Gastroesophageal sphincter (tissue), 4 donors: ENCODE data around the gene RC3H2. TPM values are rescaled to one million over a fixed set of nuclear protein-coding genes. Genes with fewer than 3 reads are reported as not detected.
A peak's percentile ranks its signal among the peaks of the same experiment; 100 is the strongest.

Experiments used
- ATAC-seq: fragments of 150-250 bp; one replicate; pipeline ENCODE4 v1.9.1; 2016; ENCODE audit warnings: mild to moderate bottlenecking, moderate library complexity
- H3K27ac ChIP-seq, 4 donors: fragments of 200-600 bp; sonication (generic) in 3 of 4; 1 replicate in 3 of 4; 2 replicates in 1 of 4; pipeline ENCODE4 v1.5.1; 2016 to 2019
- H3K27me3 ChIP-seq: fragments of 200-600 bp; sonication (generic); one replicate; pipeline ENCODE4 v1.5.1; 2019
- H3K36me3 ChIP-seq, 2 donors: fragments of 200-600 bp; sonication (generic); one replicate each; pipeline ENCODE4 v1.5.1; 2019; ENCODE audit warnings: control low read depth in 1 of 2
- H3K4me1 ChIP-seq, 3 donors: fragments of 200-600 bp; sonication (generic); 1 replicate in 2 of 3; 2 replicates in 1 of 3; pipeline ENCODE4 v1.5.1; 2016 to 2019; ENCODE audit warnings: control low read depth in 2 of 3
- H3K4me3 ChIP-seq, 2 donors: fragments of 200-600 bp; sonication (generic); one replicate each; pipeline ENCODE4 v1.5.1; 2019; ENCODE audit warnings: mild to moderate bottlenecking in 1 of 2, moderate library complexity in 1 of 2
- H3K9me3 ChIP-seq, 3 donors: fragments of 200-600 bp; sonication (generic); one replicate each; pipeline ENCODE4 v1.5.1; 2017 to 2019; ENCODE audit warnings: control low read depth in 2 of 3
- EP300 ChIP-seq: sonication (generic); formaldehyde crosslinking; IDR thresholded peaks from one replicate; pipeline ENCODE4 v1.6.1; 2017; ENCODE audit warnings: antibody characterized with exemption, mild to moderate bottlenecking
- POLR2A ChIP-seq, 2 donors: fragments of 450-650 bp; IDR thresholded peaks; one replicate each; pipeline ENCODE4 v1.6.1; 2017; ENCODE audit warnings: antibody characterized with exemption in 2 of 2, mild to moderate bottlenecking in 2 of 2, moderate library complexity in 1 of 2
- POLR2AphosphoS5 ChIP-seq: sonication (generic); formaldehyde crosslinking; IDR thresholded peaks from one replicate; pipeline ENCODE4 v1.6.1; 2017; ENCODE audit warnings: antibody characterized with exemption
- WGBS, 2 donors: methylation state at CpG; one replicate each; pipeline ENCODE4 v1.1.5; 2018; ENCODE audit warnings: low coverage in 1 of 2; 5-methylcytosine and 5-hydroxymethylcytosine counted together
- total RNA-seq, 4 donors: library from RNA; depleted of rRNA; stranded (reverse); fragments of >200 nt; gene quantifications; one replicate each; pipeline ENCODE4 v1.1.0, GENCODE V29; 2016
- TF ChIP-seq, protein P1 (sequence below), 4 experiments: fragments of 200-600 bp in 2 of 4; fragments of 450-650 bp in 2 of 4; sonication (generic) in 1 of 4; IDR thresholded peaks; one replicate each; pipeline ENCODE4 v1.5.1; 2017 to 2019; ENCODE audit warnings: antibody characterized with exemption in 4 of 4, mild to moderate bottlenecking in 2 of 4, moderate library complexity in 2 of 4

Gene RC3H2
- total RNA-seq, 4 donors from 2014 or later = 50.6 to 70.7 (median 68.7) TPM

GRCh38 chr9:122949696-122950095, 44.5 kb upstream of the RC3H2 start:
- no peak for TF ChIP-seq POLR2AphosphoS5
- no peak for TF ChIP-seq POLR2A (IDR thresholded peaks at IDR 0.05)
- TF ChIP-seq, protein P1, sequence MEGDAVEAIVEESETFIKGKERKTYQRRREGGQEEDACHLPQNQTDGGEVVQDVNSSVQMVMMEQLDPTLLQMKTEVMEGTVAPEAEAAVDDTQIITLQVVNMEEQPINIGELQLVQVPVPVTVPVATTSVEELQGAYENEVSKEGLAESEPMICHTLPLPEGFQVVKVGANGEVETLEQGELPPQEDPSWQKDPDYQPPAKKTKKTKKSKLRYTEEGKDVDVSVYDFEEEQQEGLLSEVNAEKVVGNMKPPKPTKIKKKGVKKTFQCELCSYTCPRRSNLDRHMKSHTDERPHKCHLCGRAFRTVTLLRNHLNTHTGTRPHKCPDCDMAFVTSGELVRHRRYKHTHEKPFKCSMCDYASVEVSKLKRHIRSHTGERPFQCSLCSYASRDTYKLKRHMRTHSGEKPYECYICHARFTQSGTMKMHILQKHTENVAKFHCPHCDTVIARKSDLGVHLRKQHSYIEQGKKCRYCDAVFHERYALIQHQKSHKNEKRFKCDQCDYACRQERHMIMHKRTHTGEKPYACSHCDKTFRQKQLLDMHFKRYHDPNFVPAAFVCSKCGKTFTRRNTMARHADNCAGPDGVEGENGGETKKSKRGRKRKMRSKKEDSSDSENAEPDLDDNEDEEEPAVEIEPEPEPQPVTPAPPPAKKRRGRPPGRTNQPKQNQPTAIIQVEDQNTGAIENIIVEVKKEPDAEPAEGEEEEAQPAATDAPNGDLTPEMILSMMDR (IDR thresholded peaks at IDR 0.05) = no peak
- TF ChIP-seq EP300 = no peak
- Histone ChIP-seq H3K9me3 (no peaks in the 10 kb centered on the region), H3K4me3 (no peak overlapping the region), H3K4me1 (peaks cover 14 to 96% (median 23%) of the 10 kb centered on the region in 3 donors), H3K27ac (no peak overlapping the region), H3K27me3 (no peaks in the 10 kb centered on the region), H3K36me3 (no peaks in the 10 kb centered on the region)
- WGBS, 2 donors = 85 to 100% methylated on average over 1 of the region's 1 CpG
- ATAC-seq = no peak

- no peak for ATAC-seq
- WGBS, 2 donors = 76 to 83% methylated on average over 3 of the region's 3 CpGs
- Histone ChIP-seq H3K4me1 (peaks cover 6 to 96% (median 14%) of the 10 kb centered on the region in 3 donors), H3K27ac (peak overlapping the region in 3 of 4 donors; percentile 40 to 56 (median 41)), H3K27me3 (no peaks in the 10 kb centered on the region), H3K9me3 (no peaks in the 10 kb centered on the region), H3K36me3 (no peaks in the 10 kb centered on the region), H3K4me3 (no peak overlapping the region)
- TF ChIP-seq POLR2A (IDR thresholded peaks at IDR 0.05) (no peak), POLR2AphosphoS5 (no peak), EP300 (no peak)
- TF ChIP-seq, protein P1 (IDR thresholded peaks at IDR 0.05) = no peak
These were observed 43.2 kb upstream of the RC3H2 start for GRCh38 chr9:122948313-122948712.

DNA sequence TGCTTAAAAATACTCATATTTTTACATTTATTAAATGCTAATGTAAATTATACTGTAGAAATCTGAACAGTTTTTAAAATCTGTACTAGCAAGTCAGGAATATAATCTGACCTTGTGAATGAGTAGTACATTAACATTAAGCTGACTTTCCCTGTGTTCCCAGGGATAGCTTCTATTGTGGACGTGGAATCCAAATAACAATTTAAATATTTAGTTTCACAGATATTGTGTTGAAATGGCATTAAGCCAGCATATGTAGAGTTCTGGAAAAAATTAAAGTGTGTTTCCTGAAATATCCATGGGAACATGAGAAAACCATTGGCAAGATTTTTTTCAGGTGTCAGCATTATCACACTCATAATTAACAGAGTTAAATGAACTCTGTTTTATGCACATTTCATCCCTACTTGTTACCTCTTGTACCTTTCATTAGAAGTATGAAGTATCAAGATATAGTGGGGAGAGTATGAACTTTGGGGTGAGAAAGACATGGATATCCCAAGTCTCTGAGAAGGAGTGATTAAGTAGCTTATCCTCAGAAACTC, 41.4 kb upstream of the RC3H2 start:
- WGBS, 2 donors = 24 to 25% methylated on average over 1 of the region's 1 CpG
- H3K27me3 ChIP-seq = no peaks in the 10 kb centered on the region

GRCh38 chr9:122944960-122945888, 40.1 kb upstream of the RC3H2 start:
- 34 to 43% methylated on average over 3 to 4 of the region's 4 CpGs for WGBS, 2 donors
- Histone ChIP-seq H3K27me3 (no peaks in the 10 kb centered on the region), H3K9me3 (no peaks in the 10 kb centered on the region), H3K36me3 (no peaks in the 10 kb centered on the region), H3K4me3 (no peak overlapping the region), H3K27ac (peak overlapping the region; percentile 56 to 96 (median 80)), H3K4me1 (peaks cover 6 to 91% (median 12%) of the 10 kb centered on the region in 3 donors)
- no peak for ATAC-seq
- TF ChIP-seq POLR2AphosphoS5 = no peak

More for the DNA sequence above, 41.4 kb upstream of the RC3H2 start:
- peaks cover 6 to 100% (median 14%) of the 10 kb centered on the region in 3 donors for H3K4me1 ChIP-seq
- H3K4me3 ChIP-seq = no peak overlapping the region
- TF ChIP-seq POLR2AphosphoS5 (no peak), POLR2A (IDR thresholded peaks at IDR 0.05) (no peak), EP300 (no peak)
- TF ChIP-seq, protein P1 (IDR thresholded peaks at IDR 0.05) = no peak
- ATAC-seq = no peak
- peak overlapping the region; percentile 56 to 96 (median 75) for H3K27ac ChIP-seq
- H3K36me3 ChIP-seq = no peaks in the 10 kb centered on the region
- H3K9me3 ChIP-seq = no peaks in the 10 kb centered on the region

DNA sequence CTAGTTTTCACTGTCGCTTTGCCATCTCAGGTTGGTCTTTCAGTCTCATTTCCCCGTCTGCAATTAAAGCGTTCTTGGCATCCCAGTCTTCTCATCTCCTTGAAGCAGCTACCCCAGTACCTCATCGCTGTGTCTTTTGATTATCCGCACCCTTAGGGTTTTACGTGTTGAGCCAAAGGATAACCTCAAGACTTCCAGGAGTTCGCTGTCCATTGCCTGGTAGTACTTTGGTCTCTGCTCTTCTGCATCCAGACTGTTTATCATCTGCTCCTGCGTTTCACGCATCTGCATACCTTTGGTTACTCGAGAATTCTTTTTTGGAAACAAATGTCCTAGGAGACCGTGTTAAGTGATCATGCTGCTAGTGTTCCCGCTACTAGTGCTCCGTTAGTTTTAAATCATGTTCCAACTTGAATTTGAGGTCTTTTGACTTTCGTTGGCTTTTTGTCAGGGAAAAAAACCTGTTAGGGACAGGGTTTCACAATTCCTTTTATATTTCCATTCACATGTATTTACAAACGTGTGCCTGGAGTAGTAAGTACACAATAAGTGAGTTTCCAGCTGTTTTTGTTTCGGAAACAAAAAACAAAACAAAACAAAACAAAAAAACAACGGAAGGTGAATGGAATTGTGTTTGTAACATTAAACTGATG, 36.5 kb upstream of the RC3H2 start:
- H3K4me1 ChIP-seq = peaks cover 5 to 61% (median 6%) of the 10 kb centered on the region in 3 donors
- H3K27me3 ChIP-seq = no peaks in the 10 kb centered on the region
- TF ChIP-seq POLR2AphosphoS5 (peak; percentile 44), EP300 (no peak)
- peak; percentile 9 for ATAC-seq
- peaks cover 0 to 17% of the 10 kb centered on the region in 2 donors for H3K36me3 ChIP-seq
- peak overlapping the region; percentile 84 to 96 (median 94) for H3K27ac ChIP-seq
- H3K9me3 ChIP-seq = no peaks in the 10 kb centered on the region
- WGBS, 2 donors = 2 to 9% methylated on average over 17 of the region's 17 CpGs
- H3K4me3 ChIP-seq = peak overlapping the region; percentile 79 to 86
